Activated CD4-positive, alpha-beta T cell treated with anti-CD3 and anti-CD28 coated beads, Interleukin-2, amount 50 U/mL, for 1 hour (primary cell): Measurements from ENCODE around the gene OR6C76.
"Not testable (repeated sequence)": the region's sequence is repeated elsewhere in the genome, so short reads cannot be mapped to it uniquely, and the experiment has no call there.

Experiments
- DNase-seq: peaks from one replicate; pipeline ENCODE4 v3.0.0-alpha.2; 2020

The OR6C76 gene

DNA sequence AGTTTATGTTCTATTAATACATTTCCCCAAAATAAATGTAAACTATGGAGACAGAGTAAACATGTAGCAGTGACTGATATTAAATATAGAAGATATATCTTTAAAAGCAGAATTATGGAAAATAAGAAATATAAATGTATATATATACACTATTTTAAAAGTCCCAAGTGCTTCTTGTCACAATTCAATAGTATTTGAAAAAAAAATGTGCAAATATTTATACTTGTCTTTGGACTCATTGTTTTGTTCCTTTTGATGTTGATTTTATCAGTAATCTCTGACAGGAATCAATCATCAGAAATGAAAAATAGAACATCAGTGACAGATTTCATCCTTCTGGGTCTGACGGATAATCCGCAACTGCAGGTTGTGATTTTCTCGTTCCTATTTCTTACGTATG lies at the start of gene OR6C76:
OR6C76 (plus strand) TSS at position 301 of the 400 bp plus-strand sequence; CDS start at position 301, 0 bp downstream.
- no peak for DNase-seq

DNA sequence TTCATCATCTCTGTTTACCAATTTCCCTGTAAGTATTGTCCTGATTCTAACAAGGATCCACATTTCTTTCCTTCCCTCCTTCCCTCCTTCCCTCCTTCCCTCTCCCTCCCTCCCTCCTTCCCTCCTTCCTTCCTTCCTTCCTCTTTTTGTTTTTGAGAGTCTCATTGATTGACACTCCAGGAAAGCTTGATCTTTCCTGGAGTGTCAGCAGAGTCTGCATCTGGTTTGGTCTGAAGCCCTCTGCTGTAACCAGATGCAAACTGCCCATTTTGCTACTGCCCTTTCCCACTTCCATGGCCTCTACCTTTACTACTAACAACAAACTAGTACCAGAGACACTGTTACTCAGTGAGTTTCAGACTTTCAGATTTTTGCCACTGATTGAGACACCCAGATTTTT lies 40.2 kb upstream of the OR6C76 start:
- no peak for DNase-seq

DNA sequence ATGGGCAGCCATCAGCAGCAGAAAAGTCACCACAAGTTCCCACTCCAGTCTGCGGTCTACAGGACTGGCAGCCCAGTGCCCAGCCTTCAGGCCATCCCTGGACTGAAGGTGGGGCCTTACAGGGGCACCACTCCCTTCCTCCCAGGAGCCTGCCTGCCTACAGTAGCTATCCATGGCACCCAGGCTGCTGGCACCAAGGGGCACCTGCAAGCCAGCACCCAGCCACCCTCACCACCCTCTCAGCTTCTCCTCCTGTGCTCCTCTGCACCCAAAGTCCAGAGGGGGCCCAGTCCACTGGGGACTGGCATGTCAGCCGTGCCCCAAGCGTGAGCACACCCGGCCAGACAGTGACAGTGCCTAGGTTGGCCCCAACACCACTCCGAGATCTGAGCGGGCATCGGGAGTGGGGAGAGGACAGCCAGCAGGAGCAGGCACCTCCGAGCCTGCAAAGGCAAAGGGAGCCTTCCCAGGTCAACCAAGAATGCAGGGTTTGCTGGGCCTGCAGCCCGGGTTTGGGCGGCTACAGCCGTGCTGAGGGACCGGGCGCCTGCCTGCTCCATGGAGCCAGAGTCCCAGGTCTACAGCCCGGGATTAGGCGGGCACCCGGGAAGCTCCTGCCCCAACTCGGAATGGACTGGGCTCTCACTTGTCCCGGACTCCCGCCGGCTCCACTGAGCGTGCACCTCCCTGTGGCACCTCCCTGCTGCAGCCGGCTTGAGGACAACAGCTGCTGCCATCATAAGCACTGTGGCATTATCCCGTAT lies 33.8 kb upstream of the OR6C76 start:
- no peak for DNase-seq

DNA sequence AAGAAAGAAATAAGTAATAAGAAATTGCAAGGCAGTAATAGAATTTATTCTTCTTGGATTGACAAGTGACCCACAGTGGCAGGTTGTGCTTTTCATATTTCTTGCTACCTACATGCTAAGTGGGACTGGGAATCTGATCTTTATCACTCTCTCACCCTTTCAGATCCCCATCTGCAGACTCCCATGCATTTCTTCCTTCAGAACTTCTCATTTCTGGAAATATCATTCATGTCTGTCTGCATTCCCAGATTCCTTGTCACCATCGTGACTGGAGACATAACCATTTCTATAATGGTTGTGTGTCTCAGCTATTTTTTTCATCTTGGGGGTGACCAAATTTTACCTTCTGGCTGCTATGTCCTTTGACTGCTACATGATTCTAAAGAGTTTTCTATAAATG lies 29.7 kb upstream of the OR6C76 start:
- no peak for DNase-seq

DNA sequence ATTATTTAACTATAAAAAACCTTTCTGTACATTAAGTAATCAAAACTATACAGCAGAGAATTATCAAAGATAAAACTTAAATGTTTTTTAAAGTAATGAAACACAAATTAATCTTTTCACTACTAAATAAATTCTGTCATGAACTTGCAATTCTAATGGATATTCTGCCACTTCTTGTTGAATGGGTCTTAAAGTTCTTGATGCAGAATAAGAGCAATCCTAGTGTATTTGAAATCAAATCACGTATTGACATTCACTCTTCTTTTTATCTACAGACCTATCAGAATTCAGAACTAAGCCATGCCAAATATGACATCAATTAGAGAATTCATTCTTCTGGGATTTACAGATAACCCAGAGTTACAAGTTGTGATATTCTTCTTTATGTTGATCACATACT lies 25.8 kb upstream of the OR6C76 start, which contains the start of gene OR6C65:
OR6C65 (plus strand) TSS at position 301 of the 400 bp plus-strand sequence; CDS start at position 301, 0 bp downstream.
- DNase-seq: no peak

DNA sequence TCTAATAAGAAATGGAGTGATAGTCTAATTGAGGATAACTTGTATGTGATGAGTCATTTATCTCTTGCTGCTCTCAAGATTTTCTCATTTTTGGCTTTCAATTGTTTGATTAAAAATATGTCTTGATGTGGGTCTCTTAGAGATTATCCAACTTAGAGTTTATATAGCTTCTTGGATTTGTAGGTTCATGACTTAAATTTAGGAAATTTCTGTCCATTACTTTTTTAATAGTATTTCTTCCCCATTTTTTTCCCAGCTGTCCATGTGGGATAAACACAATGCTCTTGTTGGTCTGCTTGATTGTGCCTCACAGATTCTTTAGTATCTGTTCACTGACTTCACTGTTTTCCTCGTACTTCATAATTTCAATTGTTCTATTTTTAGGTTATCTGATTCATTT lies 18.2 kb upstream of the OR6C76 start:
- DNase-seq: no peak

DNA sequence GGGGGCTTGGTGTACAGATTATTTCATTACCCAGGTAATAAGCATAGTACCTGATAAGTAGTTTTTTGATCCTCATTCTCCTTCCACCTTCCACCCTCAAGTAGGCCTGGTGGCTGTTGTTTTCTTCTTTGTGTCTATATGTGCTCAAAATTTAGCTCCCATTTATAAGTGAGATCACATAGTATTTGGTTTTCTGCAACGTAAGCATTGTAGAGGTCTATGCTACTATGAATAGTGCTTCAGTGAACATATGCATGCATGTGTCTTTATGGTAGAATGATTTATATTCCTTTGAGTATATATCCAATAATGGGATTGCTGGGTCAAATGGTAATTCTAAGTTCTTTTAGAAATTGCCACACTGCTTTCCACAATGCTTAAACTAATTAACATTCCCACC lies 16.9 kb upstream of the OR6C76 start:
- DNase-seq: not testable (repeated sequence)

DNA sequence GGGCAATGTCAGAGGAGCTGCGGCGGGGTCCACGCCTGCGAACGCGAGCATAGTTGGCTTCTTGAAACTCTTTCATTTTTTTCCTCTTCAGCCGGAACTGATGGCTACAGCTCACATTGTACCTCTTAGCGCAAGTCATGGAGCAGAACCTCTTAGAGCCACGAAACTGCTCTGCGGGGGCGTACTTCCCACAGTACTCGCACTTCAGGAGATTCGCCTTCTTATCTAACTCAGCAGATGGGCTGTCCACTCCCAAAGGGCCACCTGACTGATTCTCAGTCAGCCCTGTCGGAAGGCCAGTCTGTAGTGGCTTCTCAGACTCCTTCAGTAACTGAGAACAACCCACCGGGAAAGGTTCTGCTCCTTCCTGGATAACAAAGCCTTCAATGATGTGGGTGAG lies 13.9 kb upstream of the OR6C76 start:
- not testable (repeated sequence) for DNase-seq

DNA sequence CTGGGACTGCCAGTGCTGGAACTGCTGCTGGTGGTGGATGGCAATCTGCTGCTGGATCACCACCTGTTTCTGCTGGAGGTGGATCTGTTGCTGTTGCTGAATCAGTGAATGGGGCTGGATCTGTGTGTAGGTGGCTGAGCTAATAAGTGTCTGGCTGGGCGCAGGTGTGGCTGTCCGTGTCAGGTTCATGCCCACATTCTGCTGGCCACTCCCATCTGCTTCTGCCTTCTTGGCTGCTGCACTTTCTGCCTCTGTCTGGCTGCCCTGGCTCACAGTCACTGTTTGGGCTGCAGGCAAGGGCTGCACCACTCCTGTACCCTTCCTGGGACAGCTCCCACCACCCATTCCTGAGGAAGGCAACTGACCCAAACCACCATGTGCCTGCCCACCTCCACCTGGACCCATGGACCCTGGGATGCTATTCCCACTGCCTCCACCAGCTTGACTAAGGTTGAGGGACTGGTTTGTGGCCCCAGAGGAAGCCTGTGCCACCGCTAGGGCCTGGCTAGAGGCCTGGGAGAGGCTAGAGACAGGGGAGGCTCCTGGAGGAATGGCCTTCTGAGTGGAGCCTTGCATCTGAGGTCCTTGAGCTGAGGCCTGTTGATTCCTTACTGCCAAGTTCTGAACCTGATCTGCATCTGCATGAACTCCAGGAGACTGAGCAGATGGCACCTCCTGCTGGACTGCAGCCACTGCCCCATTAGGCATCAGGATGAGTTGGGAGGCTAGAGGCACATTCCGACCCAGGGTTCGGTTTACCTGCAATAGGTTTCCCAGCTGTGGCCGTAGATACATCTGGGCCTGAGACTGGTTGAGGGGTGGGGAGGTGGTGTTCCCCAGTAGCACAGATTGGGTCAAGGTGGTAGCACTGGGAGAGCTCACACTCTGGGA lies 12.3 kb upstream of the OR6C76 start:
- not testable (repeated sequence) for DNase-seq

DNA sequence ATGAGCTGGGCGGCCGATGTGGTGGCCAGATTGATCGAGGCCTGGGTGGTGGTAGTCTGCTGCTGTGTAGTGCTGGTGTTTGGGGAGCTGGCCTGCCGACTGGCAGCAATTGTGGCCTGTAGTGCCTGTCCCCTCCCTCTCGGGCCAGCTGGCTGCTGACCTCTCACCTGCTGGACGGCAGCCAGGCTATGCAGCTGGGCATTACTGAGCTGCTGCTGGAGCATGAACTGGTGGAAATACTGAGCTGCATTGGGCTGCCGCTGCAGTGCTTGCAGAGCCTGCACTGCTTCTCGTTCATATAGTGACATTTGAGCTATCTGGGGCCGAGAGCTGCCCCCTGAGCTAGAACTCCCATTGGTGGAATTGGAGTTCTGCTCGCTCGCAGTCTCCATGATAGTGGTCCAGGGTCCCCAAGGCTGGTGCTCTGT lies 11.6 kb upstream of the OR6C76 start:
- DNase-seq: not testable (repeated sequence)

DNA sequence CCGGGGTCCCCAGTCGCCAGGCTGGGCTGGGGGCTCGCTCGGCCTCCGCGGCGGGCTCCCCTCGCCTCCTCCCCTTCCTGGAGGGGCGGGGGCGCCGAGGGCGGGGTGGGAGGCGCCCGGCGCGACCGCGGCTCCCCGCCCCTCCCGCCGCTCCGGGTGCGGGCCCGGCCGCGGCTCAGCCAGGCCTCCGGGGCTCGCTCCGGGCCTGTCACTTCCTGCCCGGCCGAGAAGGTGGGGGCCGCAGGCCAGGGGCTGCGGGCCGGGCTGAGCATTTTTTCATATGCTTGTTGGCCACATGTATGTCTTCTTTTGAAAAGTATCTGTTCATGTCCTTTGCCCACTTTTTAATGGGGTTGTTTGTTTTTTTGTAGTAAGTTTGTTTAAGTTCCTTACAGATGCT lies 11.2 kb upstream of the OR6C76 start:
- DNase-seq: not testable (repeated sequence)

DNA sequence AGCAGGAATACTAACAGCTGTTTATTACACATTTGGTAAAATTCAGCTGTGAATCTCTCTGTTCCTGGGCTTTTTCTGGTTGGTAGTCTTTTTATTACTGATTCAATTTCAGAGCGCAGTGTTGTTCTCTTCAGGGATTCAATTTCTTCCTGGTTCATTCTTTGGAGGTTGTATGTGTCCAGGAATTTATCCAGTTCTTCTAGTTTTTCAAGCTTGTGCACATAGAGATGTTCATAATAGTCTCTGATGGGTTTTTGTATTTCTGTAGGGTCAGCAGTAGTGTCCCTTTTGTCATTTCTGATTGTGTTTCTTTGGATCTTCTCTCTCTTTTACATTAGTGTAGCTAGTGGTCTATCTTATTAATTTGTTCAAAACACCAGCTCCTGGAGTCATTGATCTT lies 9.1 kb upstream of the OR6C76 start:
- no peak for DNase-seq

DNA sequence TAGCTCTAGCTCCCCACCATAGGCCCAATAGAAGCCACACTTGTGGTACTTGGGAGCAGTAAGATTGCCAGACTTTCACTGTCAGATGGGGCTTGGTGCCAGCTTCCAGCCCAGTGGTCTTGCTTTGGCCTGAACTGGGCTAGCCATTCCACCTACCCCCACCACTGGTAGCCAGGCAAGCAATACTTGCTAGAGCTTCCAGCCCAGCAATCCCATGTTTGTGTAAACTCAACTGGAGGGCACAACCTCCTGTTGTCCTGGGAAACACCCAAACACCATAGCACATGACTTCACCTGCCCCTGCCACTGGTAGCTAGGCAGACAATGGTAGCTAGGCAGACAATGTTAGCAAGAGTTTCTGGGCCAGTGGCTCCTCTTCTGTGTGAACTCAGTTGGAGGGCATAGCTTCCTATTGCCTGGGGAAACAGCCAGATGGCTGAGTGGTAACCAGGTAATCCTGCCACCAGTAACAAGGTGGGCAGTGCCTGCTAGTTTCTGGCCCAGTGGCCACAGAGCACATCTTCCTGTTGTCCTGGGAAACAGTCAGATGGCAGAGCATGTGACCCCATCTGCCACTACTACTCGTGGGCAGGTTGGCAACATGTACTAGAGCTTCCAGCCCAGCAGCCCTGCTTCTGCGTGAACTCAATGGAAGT lies 5.6 kb upstream of the OR6C76 start:
- no peak for DNase-seq

DNA sequence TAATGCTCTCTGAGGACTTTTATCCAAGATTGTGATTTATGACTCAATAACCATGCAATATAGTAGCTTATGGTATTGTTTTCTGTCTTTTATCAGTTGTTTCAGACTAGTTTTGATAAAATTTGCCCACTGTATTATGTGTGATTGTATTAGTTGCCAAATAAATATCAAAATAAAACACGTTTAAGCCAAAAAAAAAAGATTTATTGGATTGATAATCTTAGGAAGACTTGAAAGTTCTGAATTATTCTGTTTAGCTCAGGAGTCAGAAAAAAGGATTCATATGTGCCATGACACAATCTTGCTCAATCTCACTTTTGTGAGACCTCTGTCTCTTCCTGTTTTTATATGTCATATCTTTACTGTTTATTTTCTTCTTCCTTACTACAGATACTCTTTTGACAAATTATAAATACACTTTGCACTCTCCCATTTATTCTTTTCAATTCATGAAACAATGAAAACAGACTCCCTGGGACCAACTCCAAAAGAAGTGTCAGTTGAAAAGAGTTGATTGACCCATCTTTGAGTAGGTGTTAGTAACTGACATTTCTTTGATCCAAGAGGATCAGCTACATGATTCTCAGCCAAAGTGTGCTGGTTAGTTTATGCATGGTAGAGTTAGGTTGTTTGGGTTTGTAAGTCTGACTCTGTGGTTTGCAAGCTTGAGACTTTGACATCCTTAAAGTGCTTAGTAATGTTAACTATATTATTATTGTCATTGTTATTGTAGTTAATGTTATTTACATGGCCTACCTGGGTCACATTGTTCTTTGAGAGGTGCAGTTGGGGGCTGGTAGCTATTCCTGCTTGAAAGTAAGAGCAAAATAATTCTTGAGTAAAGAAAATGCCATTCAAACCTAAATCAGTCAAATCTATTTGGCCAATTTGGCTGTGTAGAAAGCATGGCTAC lies 2.5 kb downstream of the OR6C76 start:
- DNase-seq: no peak

DNA sequence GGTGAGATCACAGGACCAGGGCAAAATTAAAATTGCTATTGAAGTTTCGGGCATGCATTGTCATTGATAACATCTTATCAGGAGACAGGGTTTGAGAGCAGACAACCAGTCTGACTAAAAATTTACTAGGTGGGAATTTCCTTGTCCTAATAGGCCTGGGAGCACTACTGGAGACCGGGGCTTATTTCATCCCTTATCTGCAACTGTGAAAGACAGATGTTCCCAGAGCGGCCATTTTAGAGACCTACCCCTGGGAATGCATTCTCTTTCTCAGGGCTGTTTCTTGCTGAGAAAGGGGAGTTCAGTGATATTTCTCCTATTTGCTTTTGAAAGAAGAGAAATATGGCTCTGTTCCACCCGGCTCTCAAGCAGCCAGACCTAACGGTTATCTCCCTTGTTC lies 15.2 kb downstream of the OR6C76 start:
- not testable (repeated sequence) for DNase-seq

DNA sequence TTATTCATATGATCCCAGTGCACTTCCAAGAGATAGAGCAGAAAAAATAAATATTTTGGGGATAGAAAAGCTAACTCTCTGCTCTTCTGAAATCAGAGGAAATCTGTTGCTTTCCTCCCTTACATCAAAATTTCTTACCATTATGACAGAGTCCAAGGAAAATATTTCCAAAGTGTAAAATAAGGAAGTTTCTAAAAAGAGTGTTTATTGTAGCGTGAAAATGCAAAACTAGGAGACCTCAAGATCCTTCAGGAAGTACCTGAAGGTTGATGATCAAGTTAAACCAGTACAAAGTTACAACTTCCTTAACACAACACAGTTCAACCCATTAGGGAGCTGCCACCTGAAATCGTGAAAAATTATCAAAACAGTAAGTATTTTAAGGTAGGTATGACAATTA lies 17.7 kb downstream of the OR6C76 start, which contains the start of gene OR6C2:
OR6C2 (plus strand) TSS at position 301 of the 400 bp plus-strand sequence. CDS start 8,138 bp downstream, outside the sequence.
- DNase-seq: no peak

DNA sequence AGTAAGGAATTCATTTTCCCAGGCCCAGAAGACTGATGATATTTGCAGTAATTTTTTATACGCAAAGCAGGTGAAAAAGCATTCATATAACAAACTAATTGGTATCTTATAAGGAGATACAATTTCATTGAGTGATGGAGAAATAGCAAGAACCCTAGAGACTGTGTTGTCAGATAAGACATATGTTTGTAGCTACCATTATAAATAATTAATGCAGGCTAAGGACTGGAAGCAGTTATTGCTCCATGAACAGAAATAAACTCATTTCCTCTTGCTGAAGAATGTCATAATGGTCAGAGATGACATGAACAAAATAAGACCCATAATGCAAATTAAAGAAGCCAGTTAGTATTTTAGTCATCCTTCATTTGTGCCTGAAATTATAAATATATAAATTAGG lies 19.3 kb downstream of the OR6C76 start:
- no peak for DNase-seq

DNA sequence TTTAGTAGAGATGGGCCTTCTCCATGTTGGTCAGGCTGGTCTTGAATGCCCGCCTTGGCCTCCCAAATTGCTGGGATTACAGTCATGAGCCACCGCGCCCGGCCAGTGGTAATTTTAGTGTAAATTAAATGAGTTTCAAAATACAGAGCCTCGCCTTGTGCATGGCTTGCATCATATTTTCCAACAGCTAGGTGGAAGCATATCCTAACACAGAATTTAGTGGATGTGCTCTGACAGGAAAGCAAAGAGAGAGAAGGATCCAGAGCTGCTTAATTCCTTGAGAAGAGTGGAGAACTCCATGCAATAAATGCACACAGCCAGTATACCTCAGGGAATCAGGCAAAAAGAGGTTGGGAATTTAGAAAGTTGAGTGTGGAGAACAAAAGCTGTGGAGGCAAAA lies 20.3 kb downstream of the OR6C76 start:
- DNase-seq: no peak

DNA sequence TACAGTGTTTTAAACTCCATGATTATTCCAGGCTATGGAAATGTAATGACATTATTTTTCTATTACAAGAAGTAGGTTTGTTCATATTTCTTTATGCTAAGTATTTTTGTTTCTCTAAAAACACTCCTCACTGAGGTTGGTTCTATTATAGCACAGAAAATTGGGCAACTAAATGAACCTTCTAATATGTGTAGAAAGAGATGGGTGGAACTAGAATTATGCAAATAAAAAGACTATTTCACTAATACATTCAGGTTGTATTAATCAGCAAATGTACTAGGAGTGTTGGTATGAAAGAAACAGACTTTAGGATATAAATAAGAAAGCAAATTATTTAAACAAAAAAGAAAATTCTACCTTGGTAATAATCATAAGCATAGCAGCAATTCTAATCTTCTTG lies 22.8 kb downstream of the OR6C76 start:
- no peak for DNase-seq

DNA sequence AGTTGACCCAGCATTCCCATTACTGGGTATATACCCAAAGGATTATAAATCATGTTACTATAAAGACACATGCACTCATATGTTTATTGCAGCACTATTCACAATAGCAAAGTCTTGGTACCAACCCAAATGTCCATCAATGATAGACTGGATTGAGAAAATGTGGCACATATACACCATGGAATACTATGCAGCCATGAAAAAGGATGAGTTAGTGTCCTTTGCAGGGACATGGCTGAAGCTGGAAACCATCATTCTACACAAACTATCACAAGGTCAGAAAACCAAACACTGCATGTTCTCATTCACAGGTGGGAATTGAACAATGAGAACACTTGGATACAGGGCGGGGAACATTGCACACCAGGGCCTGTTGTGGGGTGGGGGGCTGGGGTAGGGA lies 38.9 kb downstream of the OR6C76 start:
- not testable (repeated sequence) for DNase-seq

DNA sequence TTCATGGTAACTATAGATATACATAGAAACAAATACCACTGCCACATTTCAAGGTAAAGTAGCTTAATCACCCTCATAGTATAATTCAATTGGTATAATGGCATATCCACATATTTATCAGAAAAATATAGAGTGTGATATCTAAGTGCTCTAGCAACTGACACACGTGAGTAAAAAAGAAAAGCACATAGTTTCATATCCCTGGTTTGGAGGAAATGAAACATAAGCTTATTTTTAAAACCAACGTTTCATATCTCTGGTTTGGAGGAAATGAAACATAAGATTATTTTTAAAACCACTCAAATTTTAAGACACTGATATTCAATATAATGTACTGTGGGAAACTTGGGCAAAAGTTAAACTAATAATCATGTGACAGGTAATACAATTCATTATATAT lies 41.8 kb downstream of the OR6C76 start:
- DNase-seq: no peak

DNA sequence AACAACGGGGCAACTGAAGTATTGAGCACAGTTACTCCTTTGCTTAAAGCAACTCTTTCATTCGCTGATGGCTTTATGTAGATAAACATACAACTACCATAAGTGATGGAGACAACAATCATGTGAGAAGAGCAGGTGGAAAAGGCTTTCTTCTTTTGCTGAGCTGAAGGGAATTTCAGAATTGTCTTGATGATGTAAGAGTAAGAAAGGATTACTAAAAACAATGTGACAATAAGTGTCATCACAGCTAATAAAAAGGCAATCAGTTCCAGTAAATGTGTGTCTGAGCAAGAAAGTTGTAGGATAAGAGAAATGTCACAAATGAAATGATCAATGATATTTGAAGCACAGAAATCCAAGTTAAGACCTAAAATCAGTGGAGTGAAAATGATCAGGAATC lies 43.2 kb downstream of the OR6C76 start:
- DNase-seq: no peak
